ENCODE measurements around the gene MLPH.

DNA sequence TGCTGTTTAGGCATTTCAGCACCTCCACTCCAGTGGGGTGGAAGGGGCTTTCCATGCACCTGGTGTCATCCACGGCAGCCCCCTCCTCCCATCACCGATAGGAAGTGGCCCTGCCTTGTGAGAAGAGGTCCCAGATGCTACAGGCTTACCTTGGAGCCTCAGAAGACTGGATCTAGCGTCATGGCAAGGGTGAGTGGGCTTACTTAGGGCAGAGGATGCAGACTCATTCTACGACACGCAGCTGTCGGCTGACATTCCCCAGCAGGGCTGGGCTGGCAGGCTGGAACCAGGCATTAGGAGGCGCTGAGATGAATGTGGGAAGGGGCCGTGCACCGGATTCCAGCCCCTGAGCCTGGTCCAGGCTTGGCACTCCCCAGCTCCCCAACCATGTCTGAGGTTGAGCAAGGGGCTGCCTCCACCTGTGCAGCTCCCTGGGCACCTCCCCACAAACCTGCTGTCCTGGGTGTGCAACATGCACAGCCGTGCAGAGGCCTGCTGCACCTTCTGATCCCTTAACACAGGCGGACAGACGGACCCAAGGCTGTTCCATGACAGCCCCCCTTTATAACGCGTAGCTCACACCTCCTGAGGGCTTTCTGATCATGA, 77.6 kb downstream of the MLPH start:
- TF ChIP-seq, protein P1, sequence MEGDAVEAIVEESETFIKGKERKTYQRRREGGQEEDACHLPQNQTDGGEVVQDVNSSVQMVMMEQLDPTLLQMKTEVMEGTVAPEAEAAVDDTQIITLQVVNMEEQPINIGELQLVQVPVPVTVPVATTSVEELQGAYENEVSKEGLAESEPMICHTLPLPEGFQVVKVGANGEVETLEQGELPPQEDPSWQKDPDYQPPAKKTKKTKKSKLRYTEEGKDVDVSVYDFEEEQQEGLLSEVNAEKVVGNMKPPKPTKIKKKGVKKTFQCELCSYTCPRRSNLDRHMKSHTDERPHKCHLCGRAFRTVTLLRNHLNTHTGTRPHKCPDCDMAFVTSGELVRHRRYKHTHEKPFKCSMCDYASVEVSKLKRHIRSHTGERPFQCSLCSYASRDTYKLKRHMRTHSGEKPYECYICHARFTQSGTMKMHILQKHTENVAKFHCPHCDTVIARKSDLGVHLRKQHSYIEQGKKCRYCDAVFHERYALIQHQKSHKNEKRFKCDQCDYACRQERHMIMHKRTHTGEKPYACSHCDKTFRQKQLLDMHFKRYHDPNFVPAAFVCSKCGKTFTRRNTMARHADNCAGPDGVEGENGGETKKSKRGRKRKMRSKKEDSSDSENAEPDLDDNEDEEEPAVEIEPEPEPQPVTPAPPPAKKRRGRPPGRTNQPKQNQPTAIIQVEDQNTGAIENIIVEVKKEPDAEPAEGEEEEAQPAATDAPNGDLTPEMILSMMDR (IDR thresholded peaks at IDR 0.05 in 8 of 11, conservative IDR thresholded peaks at IDR 0.05 in 3 of 11), result no peak
- TF ChIP-seq POLR2AphosphoS5 (IDR thresholded peaks at IDR 0.05), result no peak
- TF ChIP-seq POLR2A (IDR thresholded peaks at IDR 0.05), result no peak
